ENCODE results near the gene C14orf93.

GRCh38 chr14:23009939-23010726 lies at the start of gene C14orf93:
- no peak for TF ChIP-seq EZH2 (IDR thresholded peaks at IDR 0.05; ENCODE audit: borderline replicate concordance, insufficient read depth, low read depth, low read length, poor library complexity, severe bottlenecking)
- TF ChIP-seq, protein P1, sequence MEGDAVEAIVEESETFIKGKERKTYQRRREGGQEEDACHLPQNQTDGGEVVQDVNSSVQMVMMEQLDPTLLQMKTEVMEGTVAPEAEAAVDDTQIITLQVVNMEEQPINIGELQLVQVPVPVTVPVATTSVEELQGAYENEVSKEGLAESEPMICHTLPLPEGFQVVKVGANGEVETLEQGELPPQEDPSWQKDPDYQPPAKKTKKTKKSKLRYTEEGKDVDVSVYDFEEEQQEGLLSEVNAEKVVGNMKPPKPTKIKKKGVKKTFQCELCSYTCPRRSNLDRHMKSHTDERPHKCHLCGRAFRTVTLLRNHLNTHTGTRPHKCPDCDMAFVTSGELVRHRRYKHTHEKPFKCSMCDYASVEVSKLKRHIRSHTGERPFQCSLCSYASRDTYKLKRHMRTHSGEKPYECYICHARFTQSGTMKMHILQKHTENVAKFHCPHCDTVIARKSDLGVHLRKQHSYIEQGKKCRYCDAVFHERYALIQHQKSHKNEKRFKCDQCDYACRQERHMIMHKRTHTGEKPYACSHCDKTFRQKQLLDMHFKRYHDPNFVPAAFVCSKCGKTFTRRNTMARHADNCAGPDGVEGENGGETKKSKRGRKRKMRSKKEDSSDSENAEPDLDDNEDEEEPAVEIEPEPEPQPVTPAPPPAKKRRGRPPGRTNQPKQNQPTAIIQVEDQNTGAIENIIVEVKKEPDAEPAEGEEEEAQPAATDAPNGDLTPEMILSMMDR (IDR thresholded peaks at IDR 0.05): no peak
